ENCODE measurements around the gene SPRN.

DNA sequence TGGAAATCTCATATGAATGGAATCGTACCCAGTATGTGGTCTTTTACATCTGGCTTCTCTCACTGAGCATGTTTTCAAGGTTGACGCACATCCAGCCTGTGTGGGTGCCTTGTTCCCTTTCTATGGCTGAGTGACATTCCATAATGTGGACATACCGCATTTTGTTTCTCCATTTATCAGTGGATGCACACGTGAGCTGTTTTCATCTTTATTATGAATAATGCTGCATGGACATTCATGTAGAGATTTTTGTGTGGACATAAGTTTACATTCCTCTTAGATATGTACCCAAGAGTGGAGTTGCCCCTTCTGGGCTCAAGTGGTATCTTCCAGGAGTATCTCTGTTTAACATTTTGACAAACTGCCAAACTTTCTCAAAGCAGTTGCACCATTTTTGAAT, 28.0 kb upstream of the SPRN start:
- TF ChIP-seq, protein P1, sequence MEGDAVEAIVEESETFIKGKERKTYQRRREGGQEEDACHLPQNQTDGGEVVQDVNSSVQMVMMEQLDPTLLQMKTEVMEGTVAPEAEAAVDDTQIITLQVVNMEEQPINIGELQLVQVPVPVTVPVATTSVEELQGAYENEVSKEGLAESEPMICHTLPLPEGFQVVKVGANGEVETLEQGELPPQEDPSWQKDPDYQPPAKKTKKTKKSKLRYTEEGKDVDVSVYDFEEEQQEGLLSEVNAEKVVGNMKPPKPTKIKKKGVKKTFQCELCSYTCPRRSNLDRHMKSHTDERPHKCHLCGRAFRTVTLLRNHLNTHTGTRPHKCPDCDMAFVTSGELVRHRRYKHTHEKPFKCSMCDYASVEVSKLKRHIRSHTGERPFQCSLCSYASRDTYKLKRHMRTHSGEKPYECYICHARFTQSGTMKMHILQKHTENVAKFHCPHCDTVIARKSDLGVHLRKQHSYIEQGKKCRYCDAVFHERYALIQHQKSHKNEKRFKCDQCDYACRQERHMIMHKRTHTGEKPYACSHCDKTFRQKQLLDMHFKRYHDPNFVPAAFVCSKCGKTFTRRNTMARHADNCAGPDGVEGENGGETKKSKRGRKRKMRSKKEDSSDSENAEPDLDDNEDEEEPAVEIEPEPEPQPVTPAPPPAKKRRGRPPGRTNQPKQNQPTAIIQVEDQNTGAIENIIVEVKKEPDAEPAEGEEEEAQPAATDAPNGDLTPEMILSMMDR (IDR thresholded peaks at IDR 0.05), result no peak
- no peak for TF ChIP-seq POLR2A (IDR thresholded peaks at IDR 0.05)

All from right lobe of liver (tissue), 4 donors.